Esophagus squamous epithelium (tissue), 5 donors: Measurements from ENCODE around the gene LDLRAD4. TPM values are rescaled to one million over a fixed set of nuclear protein-coding genes. Genes with fewer than 3 reads are reported as not detected.

ENCODE experiments used
- DNase-seq: peaks from one replicate; lab custom pipeline; 2025; lab: John Stamatoyannopoulos, UW
- H3K27ac ChIP-seq, 4 donors: fragments of 200-600 bp; sonication (generic); one replicate each; pipeline ENCODE4 v1.5.1; 2016 to 2019; ENCODE audit warnings: mild to moderate bottlenecking in 1 of 4
- H3K27me3 ChIP-seq, 4 donors: fragments of 200-600 bp; sonication (generic); 1 replicate in 3 of 4; 2 replicates in 1 of 4; pipeline versions ENCODE4 v1.5.1 to v1.6.0; 2017 to 2021; ENCODE audit warnings: antibody characterized with exemption in 1 of 4
- H3K36me3 ChIP-seq, 3 donors: fragments of 200-600 bp; sonication (generic); one replicate each; pipeline ENCODE4 v1.5.1; 2016 to 2019
- H3K4me1 ChIP-seq, 3 donors: fragments of 200-600 bp; sonication (generic); one replicate each; pipeline ENCODE4 v1.5.1; 2017 to 2019
- H3K4me3 ChIP-seq, 4 donors: fragments of 200-600 bp; sonication (generic); 1 replicate in 3 of 4; 2 replicates in 1 of 4; pipeline ENCODE4 v1.5.1; 2016 to 2019; ENCODE audit warnings: mild to moderate bottlenecking in 2 of 4, moderate library complexity in 1 of 4
- H3K9me3 ChIP-seq, 3 donors: fragments of 200-600 bp; sonication (generic); one replicate each; pipeline ENCODE4 v1.5.1; 2016 to 2019
- POLR2A ChIP-seq, 4 donors: fragments of 450-650 bp; IDR thresholded peaks; one replicate each; pipeline ENCODE4 v1.6.1; 2017; ENCODE audit warnings: antibody characterized with exemption in 4 of 4, mild to moderate bottlenecking in 4 of 4, moderate library complexity in 3 of 4
- WGBS, 2 donors: methylation state at CpG; one replicate each; pipeline ENCODE4 v1.1.5; 2018; 5-methylcytosine and 5-hydroxymethylcytosine counted together
- intact Hi-C: fragments of 100-400 bp; cut with DNase I; formaldehyde crosslinking; loops from one replicate; pipeline ENCODE4 v1.15.0; 2022
- total RNA-seq, 4 donors: library from RNA; depleted of rRNA; stranded (reverse); fragments of >200 nt; gene quantifications; one replicate each; pipeline ENCODE4 v1.1.0, GENCODE V29; 2016
- TF ChIP-seq, protein P1 (sequence below), 6 experiments: fragments of 450-650 bp in 4 of 6; fragments of 200-600 bp in 2 of 6; sonication (generic) in 2 of 6; IDR thresholded peaks; one replicate each; pipeline ENCODE4 v1.5.1; 2016 to 2019; ENCODE audit warnings: antibody characterized with exemption in 6 of 6, mild to moderate bottlenecking in 4 of 6, moderate library complexity in 4 of 6
- donor health status: DM: yes; HTN: yes; CAD: no.

The LDLRAD4 gene
- total RNA-seq, 4 donors from 2014 or later, result 0.91 to 17.9 (median 6.8) TPM

- no peaks in the 10 kb centered on the region for H3K36me3 ChIP-seq
- intact Hi-C loops, result no loop called here
- H3K27ac ChIP-seq, result no peak overlapping the region
- H3K4me3 ChIP-seq, result no peak overlapping the region
- 75 to 93% methylated on average over 4 to 9 of the region's 11 CpGs for WGBS, 2 donors
- H3K27me3 ChIP-seq, result no peaks in the 10 kb centered on the region
- no peak for DNase-seq
- no peaks in the 10 kb centered on the region for H3K4me1 ChIP-seq
- H3K9me3 ChIP-seq, result no peaks in the 10 kb centered on the region
- no peak for TF ChIP-seq POLR2A (IDR thresholded peaks at IDR 0.05)
- TF ChIP-seq, protein P1, sequence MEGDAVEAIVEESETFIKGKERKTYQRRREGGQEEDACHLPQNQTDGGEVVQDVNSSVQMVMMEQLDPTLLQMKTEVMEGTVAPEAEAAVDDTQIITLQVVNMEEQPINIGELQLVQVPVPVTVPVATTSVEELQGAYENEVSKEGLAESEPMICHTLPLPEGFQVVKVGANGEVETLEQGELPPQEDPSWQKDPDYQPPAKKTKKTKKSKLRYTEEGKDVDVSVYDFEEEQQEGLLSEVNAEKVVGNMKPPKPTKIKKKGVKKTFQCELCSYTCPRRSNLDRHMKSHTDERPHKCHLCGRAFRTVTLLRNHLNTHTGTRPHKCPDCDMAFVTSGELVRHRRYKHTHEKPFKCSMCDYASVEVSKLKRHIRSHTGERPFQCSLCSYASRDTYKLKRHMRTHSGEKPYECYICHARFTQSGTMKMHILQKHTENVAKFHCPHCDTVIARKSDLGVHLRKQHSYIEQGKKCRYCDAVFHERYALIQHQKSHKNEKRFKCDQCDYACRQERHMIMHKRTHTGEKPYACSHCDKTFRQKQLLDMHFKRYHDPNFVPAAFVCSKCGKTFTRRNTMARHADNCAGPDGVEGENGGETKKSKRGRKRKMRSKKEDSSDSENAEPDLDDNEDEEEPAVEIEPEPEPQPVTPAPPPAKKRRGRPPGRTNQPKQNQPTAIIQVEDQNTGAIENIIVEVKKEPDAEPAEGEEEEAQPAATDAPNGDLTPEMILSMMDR (IDR thresholded peaks at IDR 0.05), result no peak
Measured at GRCh38 chr18:13398631-13399030, 180.1 kb downstream of the LDLRAD4 start.

DNA sequence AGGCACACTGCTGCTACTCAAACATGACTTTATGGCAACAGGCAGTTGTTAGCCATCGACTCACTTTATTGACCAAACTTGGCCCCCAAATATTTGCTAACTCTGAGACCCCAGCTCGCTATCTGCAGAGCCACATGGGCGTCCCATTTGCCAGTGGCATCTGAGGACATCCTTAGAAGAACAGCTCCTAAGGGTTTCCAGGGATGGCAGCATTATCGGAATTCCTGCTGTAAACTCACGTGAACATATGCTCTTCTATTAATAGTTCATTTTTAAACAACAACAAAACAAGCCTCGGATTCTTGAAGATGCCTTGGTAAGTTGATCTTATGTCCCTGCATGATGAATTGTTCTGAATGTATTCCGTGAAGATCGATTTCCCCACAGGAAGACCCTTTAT, 181.0 kb downstream of the LDLRAD4 start:
- no peaks in the 10 kb centered on the region for H3K36me3 ChIP-seq
- intact Hi-C loops, result no loop called here
- no peaks in the 10 kb centered on the region for H3K9me3 ChIP-seq
- 80% methylated on average over 8 of the region's 8 CpGs for WGBS, 2 donors
- no peak for DNase-seq
- H3K27me3 ChIP-seq, result no peaks in the 10 kb centered on the region
- no peak for TF ChIP-seq POLR2A (IDR thresholded peaks at IDR 0.05)
- TF ChIP-seq, protein P1 (IDR thresholded peaks at IDR 0.05), result no peak
- no peaks in the 10 kb centered on the region for H3K4me1 ChIP-seq
- no peak overlapping the region for H3K4me3 ChIP-seq
- H3K27ac ChIP-seq, result no peak overlapping the region

DNA sequence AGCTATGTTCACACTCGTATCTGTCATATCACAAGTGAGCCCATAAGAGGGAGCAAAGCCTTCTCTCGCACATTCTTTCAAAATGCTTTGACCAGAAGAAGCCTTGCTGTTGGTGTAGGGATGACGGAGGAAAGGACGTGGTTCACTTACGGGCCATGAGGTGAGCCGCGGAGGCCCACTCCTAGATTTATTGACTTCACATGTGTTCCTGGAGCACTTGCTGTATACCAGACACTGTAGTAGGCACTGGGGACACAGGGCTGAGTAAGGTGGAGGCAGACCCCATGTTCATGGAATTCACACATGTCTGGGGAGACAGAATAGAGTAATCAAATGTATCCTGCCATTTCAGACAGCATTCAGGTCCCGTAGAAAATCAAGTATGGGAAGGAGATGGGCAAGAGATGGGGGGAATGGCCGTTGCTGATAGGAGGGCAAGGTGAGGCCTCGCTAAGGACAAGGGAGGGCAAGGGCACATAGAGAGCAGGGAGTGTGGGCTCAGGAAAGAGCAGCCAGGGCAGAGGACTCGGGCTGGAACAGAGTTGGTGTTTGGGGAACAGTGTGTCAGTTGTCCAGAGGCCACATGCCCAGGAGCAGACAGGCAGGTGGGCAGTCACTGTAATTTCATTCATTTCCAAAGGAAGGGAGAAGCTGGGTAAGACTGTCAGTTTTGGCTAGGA, 182.2 kb downstream of the LDLRAD4 start:
- TF ChIP-seq POLR2A (IDR thresholded peaks at IDR 0.05), result no peak
- TF ChIP-seq, protein P1 (IDR thresholded peaks at IDR 0.05), result no peak
- Histone ChIP-seq H3K27me3 (no peaks in the 10 kb centered on the region), H3K36me3 (no peaks in the 10 kb centered on the region), H3K4me3 (no peak overlapping the region), H3K4me1 (no peaks in the 10 kb centered on the region), H3K27ac (no peak overlapping the region), H3K9me3 (no peaks in the 10 kb centered on the region)
- WGBS, 2 donors, result 87 to 88% methylated on average over 9 to 11 of the region's 11 CpGs
- DNase-seq, result no peak
- intact Hi-C loops, result no loop called here

- 71 to 73% methylated on average over 5 to 6 of the region's 8 CpGs for WGBS, 2 donors
- intact Hi-C loops, result no loop called here
- DNase-seq, result no peak
Measured at GRCh38 chr18:13401404-13401803, 182.8 kb downstream of the LDLRAD4 start.

GRCh38 chr18:13401826-13402225, 183.3 kb downstream of the LDLRAD4 start:
- Histone ChIP-seq H3K9me3 (no peaks in the 10 kb centered on the region), H3K27ac (no peak overlapping the region), H3K36me3 (no peaks in the 10 kb centered on the region), H3K4me3 (no peak overlapping the region), H3K27me3 (no peaks in the 10 kb centered on the region), H3K4me1 (no peaks in the 10 kb centered on the region)
- no peak for DNase-seq
- no peak for TF ChIP-seq POLR2A (IDR thresholded peaks at IDR 0.05)
- TF ChIP-seq, protein P1 (IDR thresholded peaks at IDR 0.05), result no peak
- intact Hi-C loops, result no loop called here
- WGBS, 2 donors, result 86% methylated on average over 10 of the region's 10 CpGs

More at GRCh38 chr18:13401404-13401803, 182.8 kb downstream of the LDLRAD4 start:
- no peak overlapping the region for H3K4me3 ChIP-seq
- no peaks in the 10 kb centered on the region for H3K36me3 ChIP-seq
- H3K27ac ChIP-seq, result no peak overlapping the region
- no peaks in the 10 kb centered on the region for H3K4me1 ChIP-seq
- TF ChIP-seq, protein P1 (IDR thresholded peaks at IDR 0.05), result no peak
- no peak for TF ChIP-seq POLR2A (IDR thresholded peaks at IDR 0.05)
- H3K27me3 ChIP-seq, result no peaks in the 10 kb centered on the region
- H3K9me3 ChIP-seq, result no peaks in the 10 kb centered on the region
